ENCODE measurements around the gene FXYD3. TPM values are rescaled to one million over a fixed set of nuclear protein-coding genes. Genes with fewer than 3 reads are reported as not detected.

FXYD3 gene
- polyA plus RNA-seq, 1 of the 3 experiments (the other 2 are of a cell fraction), result not detected

- Histone ChIP-seq H3F3A (replicated peaks; ENCODE audit: insufficient read depth) (no peaks in the 10 kb centered on the region), H3K9ac (no peak overlapping the region), H3K27ac (ENCODE audit: low read depth in 2 of 2, low read length in 1 of 2) (no peak overlapping the region), H3K36me3 (replicated peaks in 1 of 2; ENCODE audit: control insufficient read depth in 1 of 2, insufficient read depth in 2 of 2, low read length in 1 of 2) (no peaks in the 10 kb centered on the region), H3K79me2 (ENCODE audit: insufficient read depth) (no peaks in the 10 kb centered on the region), H3K9me2 (no peaks in the 10 kb centered on the region), H3K9me3 (no peaks in the 10 kb centered on the region), H3K4me2 (no peak overlapping the region), H2AFZ (ENCODE audit: low read depth) (no peak overlapping the region), H3K4me1 (ENCODE audit: control insufficient read depth in 1 of 2, insufficient read depth in 2 of 2, low read depth in 1 of 2, low read length in 1 of 2) (no peaks in the 10 kb centered on the region), H4K20me1 (ENCODE audit: insufficient read depth) (no peaks in the 10 kb centered on the region), H3K27me3 (ENCODE audit: insufficient read depth) (no peaks in the 10 kb centered on the region), H3K4me3 (ENCODE audit: low read depth in 2 of 2, low read length in 1 of 2) (no peak overlapping the region)
- no peak for DNase-seq
- CTCF ChIA-PET, result interaction anchor here (0.9 to 6.0 kb wide), 6 partner anchors 10 to 55 kb away, joined by 3 to 38 read pairs (median 6); no protein-coding TSS in a partner anchor
- POLR2A ChIA-PET, result no interaction called here
- 70% methylated on average over 6 of the region's 6 CpGs for WGBS (ENCODE audit: low lambda C conversion rate)
- TF ChIP-seq SIN3A (IDR thresholded peaks at IDR 0.05; ENCODE audit: borderline replicate concordance, low read depth, low read length) (no peak), CHD2 (IDR thresholded peaks at IDR 0.05; ENCODE audit: low read length, partially characterized antibody) (no peak), USF2 (IDR thresholded peaks at IDR 0.05; ENCODE audit: borderline replicate concordance, low read depth, low read length) (no peak), ZBTB33 (IDR thresholded peaks at IDR 0.05; ENCODE audit: borderline replicate concordance, low read depth) (no peak), FOXM1 (IDR thresholded peaks at IDR 0.05; ENCODE audit: low read depth) (no peak), SMC3 (IDR thresholded peaks at IDR 0.05; ENCODE audit: low read depth, low read length) (no peak), RFX5 (IDR thresholded peaks at IDR 0.05; ENCODE audit: low read length) (no peak), RXRA (IDR thresholded peaks at IDR 0.05; ENCODE audit: borderline replicate concordance, low read depth) (no peak), REST (IDR thresholded peaks at IDR 0.05; ENCODE audit: low read depth, low read length) (no peak), TAF1 (IDR thresholded peaks at IDR 0.05; ENCODE audit: borderline replicate concordance, low read depth, low read length) (no peak), RAD21 (IDR thresholded peaks at IDR 0.05; ENCODE audit: low read length) (no peak), TCF12 (IDR thresholded peaks at IDR 0.05) (no peak), CTCF (IDR thresholded peaks at IDR 0.05) (no peak), NFIC (IDR thresholded peaks at IDR 0.05; ENCODE audit: borderline replicate concordance) (no peak), EP300 (IDR thresholded peaks at IDR 0.05; ENCODE audit: borderline replicate concordance in 1 of 2, low read depth in 1 of 2, low read length in 1 of 2) (no peak)
Measured at GRCh38 chr19:35081201-35081600, 34.4 kb upstream of the FXYD3 start.

Data from SK-N-SH (cell line).